ENCODE measurements around the gene LGSN.
"Not testable (repeated sequence)": the region's sequence is repeated elsewhere in the genome, so short reads cannot be mapped to it uniquely, and the experiment has no call there.

Gene LGSN

GRCh38 chr6:63230027-63230426 is 89.8 kb downstream of the LGSN start:
- not testable (repeated sequence) for DNase-seq

GRCh38 chr6:63227928-63228894 is 91.6 kb downstream of the LGSN start:
- not testable (repeated sequence) for DNase-seq

GRCh38 chr6:63225987-63226386 is 93.8 kb downstream of the LGSN start:
- DNase-seq: not testable (repeated sequence)

All from NCI-H510A (cell line).